Smooth muscle cell of the brain vasculature (primary cell): ENCODE results near the gene TCF4.

Experiments used
- DNase-seq: peaks from one replicate; pipeline ENCODE4 v3.0.0-alpha.2; 2012; ENCODE audit warnings: low read depth, low spot score

The TCF4 gene

DNA sequence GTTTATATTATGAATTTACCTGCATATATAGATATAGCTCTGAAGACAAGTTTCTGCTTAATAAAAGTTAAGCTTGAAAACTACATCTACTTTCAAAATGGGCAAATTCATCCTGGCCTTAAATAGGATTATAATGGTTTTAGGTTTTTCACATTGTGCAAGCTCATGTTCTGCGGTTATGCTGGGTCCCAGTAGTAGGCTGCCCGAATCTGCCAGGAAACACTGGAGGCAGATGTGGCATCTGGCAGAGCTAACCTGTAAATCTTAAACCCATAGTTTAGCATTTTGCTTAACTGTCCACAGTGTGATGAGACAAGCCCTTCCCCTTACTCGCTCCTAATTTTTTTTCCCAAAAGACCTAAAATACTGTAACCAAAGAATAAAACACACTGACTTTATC lies 234.2 kb downstream of the TCF4 start:
- DNase-seq, result no peak

DNA sequence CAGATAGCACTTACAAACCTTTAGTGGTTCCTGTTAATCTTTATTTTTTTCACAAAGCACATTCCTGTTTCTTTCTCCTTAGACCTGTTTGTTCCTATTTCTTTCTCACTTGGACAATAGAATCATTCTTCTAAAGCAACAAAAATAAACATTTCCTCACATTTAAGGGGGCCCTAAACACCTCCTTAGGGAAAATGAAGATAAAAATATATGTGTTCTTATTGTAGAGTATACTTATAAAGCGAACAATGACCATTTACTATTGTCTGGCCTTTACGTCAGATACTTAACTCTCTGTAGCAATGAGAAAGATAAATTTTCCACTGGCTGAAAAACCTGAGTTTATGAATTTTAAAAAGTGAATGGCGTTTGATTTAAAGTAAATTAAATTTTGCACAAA lies 234.6 kb downstream of the TCF4 start:
- no peak for DNase-seq

DNA sequence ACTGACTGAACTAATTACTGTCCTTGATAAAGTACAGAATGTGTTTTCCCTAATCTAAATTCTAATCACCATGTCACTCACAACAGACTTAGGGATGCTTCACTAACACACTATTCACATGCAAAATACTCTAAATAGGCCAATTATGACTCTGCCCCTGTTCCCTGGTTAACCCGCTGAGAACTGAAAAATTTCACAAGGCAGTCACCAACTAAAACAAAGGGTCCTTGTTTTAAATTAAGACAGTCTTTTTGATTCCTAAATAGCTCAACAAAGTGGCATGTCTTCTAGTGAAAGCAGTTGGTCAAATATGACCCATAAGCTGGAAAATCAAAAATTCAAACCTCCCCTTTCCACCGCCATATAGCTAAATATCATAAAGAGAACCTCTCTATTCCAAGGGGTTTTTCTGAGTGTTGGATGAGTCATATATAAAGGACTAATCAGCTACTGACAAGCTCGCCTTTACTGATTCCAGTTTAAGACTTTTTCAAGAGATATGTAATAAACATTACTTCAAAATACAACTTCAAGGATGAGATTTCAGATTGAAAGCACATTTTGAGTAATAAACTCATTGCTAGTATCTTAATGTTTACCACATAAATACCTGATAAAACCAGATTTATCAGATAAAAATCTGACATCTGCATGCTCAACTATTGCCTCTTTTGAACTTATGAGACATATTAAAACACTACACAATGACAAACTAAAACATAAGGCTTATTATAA lies 235.8 kb downstream of the TCF4 start:
- DNase-seq, result no peak

DNA sequence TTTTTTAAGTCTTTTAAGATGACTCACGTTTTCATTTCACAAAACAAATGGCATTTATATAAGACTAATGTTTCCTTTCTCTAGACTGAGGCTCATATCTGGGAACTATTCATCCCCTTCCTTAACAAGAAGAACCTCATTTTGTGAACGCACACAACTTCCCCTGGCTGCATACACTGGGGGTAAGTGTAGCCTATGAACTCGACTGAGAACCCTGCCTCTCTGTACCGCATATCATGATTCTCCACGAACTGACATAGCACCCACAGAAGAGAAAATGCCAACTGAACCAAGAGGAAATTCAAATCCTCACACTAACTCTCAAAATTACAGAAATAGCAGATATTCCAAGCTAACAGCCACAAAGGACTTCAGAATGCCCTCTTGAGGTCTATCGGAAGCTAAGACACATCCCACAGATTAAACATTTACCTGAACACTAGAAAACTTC lies 236.7 kb downstream of the TCF4 start:
- no peak for DNase-seq

DNA sequence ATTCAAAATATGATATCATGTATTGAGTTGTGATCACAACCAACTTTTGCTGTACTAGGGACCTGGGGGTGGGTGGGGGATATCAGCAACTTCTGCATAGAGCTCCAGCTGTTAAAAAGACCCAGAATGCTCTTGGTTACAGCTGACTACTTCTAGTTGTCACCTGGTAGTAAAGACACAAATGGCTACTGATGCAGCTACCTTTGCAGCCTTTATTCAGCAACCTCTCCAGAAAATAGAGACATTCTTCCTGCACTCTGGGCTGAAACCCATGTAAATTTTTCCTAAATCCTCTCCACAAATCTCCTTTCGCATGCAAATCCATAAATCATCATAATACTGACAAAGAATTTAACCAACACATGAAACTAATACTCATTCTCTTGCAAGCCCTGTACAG lies 238.3 kb downstream of the TCF4 start:
- DNase-seq, result no peak

DNA sequence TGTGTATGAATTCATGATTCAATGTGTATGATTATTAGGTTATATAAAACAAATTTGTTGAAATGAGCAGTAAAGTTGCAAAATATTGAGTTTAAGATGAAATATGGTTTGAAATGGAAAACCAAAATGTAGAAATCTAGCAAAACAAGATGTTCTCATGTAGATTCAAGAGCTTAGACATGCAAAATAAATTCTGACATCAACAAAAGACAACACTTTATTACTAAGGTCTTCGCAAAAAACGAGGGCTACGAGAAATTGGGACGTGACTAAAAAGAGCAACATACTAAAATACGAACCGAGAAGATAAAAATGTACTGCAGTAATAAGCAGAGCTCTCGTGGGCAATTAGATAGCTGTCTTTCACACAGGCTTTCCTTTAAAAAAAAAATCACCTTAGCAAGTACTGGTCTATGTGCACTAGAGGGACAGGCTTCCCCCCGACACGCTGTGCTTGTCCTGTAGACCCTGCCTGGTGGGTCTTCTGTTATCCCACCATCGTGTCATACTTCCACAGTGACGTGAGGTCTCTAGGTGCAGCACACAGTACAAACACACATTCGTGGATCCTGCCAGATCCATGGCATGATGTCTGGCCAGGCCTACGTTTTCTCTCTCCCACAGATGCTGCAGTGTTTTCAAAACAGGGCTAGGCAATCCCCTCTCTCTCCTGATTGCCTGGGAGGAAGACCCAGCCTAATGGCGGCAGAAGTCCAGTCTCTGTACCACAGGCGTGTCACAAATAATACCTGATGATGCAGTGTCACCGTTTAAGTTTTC lies 240.8 kb downstream of the TCF4 start:
- no peak for DNase-seq

DNA sequence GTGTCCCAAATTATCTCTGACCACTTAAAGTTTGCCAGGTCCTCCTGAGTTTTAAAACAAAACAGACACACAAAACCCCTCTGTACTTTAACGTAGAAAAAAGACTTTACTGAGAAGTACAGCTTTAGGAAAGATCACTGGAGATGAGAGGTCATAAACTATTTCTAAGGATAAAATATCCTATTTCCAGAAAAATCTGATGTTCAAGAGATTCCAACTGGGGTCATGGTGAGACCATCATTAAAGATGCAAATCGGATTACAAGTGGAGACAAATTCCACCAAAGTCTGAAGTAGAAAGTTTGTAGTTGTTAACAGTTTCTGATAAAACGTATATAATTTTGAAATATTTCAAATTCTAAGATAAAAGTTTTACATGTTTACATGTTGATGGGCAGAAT lies 241.6 kb downstream of the TCF4 start:
- no peak for DNase-seq

DNA sequence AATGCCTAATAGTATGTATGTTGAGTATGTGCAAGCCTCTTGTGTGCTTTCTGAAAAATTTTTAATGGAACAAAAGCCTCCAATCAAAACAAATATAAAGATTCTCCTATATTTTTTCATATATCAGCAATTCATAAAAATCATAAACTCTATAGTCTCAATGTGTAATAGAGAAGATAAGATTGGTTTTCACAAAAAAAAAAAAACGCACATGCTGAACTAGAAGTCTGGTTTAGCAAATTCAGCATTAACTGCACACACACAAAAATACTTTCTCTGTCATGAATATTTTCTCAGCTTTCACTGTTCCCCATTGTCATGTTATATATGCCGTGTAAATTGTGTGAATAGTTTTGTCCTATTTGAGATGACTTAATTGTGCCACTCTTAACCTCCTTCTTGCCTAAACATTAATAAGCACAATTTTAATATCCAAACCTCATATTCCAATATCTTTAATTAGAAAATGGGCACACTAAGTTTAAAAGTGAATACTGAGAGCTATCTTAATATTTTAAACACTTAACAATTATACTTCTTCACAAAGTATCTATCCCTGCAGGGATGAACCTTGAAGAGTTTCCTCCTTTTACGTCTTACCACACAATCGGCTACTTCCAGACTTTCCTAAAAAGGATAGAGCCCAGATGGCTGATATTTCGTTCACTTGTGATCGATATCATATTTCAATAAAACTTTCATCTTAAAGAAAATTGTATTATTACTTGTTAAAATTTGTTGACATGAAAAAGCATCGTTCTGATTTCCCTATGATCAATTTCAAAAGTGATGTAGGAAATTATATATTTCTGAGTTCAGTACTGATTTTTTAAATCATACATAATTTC lies 242.7 kb downstream of the TCF4 start:
- no peak for DNase-seq

DNA sequence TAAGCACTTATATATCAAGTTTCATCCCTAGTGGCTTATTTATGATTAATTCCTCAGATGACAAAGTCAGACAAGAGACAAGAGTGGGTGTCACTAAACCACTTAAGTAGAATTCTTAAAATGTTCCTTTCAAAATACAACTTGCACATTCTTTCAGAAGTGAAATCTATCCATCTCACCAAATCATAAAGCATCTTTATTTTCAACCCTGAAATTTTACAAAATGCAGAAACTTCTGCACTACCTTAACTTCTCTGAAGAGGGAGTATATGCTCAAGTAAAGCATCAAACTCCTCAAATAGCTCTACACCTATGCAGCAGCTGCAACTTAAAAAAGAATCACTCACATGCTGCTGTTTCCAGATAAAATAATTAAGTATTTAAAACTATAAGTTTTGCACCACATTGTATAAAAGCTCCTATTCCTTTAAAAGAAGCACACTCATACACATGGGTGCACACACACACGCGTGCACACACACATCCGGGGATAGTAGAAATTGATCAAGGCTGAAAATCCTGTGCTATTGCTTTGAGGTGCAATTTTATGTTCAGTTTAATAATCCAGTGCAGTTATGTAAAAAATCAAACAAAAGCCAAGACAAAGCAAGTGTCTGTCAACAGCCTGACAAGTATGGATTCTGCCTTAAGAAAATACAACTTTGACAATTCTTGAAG lies 244.5 kb downstream of the TCF4 start:
- DNase-seq, result no peak

DNA sequence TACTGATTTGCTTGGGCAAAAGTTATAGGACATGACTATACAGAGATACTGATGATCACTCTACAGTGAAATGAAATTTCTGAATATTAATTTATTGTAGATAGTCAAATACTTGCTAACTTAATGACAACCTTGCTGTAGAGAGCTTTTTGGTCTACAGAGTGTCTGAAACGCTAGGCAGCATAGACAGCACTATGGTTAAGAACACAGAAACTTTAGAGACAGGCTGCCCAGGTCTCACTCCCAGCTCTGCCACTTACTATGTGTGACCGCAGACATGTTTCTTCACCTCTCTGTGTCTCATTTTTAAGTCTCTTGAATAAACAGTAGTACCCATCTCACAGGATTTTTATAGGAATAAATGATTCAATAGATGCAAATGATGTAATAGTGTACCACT lies 247.0 kb downstream of the TCF4 start:
- no peak for DNase-seq

DNA sequence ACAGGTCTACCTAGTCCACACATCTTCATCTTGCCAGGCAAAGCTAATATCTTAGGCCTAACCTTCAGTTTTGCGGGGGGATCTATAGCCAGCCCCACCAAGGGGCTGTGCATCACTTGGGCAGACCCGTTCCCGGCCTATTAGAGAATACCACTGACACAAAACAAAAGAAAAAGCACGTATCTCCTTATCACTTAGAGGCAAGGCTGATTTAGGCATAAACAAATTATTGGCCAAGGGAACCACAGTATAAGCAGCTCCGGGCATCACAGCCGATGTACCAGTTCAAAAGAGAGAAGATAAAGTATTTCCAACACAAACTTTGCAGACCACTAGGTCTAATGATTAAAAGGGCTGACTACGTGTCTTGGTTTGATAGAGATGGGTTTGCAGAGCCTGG lies 248.0 kb downstream of the TCF4 start:
- DNase-seq, result no peak

DNA sequence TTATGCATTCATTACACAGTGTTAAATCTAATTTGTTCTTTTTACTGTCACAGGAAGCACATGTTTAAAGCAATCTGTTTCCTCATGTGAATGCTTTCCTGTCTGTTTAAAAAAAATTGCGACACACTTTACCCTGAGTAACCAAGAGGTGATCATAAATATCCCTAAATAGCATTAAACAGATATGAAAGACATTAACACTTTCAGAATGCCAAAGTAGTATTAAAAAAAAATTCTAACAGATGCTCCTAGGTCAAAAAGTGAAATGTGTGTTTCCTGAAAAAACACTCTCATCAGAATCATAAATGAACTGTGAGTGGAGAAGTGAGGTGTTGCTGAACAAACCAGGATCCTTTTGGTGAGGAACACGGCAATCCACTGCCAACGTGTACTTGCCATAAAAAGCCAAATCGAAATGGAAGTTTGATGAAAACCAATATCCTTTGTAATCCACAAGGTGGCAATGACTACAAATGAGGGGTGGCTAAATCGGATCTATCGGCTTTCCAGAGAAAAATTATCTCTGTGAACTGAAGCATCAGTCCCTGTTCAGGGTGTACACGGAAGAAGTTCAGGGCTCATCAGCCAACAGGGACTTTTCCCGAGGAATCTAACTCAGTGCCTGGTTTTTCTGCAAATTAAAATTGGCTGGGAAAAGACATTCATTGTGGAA lies 248.9 kb downstream of the TCF4 start:
- DNase-seq, result no peak

DNA sequence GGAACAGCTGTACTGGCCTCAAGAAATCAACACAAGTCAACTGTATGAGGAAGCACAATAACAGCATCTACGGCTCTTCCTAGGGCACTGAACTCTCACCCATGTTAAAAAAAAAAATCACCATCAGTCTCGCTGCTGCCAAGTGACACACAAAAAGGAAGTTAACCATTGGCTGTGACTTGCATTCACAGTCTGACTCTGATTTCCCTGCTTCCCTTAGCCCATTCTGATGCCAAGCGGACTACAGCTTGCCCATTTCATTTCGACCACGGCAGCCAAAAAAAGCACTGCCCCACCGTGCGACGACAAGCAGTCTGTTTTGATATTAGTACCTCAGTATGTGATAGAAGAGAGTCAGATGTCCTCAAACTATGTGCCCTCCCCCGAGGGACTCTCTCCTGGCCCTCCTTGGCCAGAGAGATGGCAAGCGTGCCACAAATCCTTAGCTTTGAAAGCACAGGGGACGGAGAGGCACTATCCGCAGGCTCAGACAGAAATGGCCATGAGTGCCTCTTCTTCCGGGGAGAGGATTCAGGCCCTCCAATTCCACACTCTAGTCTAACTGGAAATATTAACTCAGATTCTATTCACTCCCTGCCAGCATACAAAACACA lies 250.0 kb downstream of the TCF4 start:
- DNase-seq, result no peak

DNA sequence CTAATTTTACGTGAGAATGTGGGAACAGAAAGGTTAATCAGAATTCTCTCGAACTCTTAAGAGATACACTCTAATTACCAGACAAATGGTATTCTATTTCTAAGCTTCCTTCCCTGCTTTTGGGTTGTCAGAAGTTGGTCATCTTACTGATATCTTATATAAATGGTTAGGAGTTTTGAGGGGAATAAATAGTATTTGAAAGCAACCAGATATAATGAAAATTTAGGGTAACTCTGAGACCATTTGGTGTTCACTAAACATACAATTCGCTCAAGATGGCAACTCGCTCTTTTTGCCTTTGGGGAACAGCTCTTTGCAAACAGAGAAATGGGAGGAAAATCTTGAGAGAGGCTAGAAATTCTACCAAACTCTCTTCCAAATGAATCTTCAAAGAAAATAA lies 250.9 kb downstream of the TCF4 start:
- no peak for DNase-seq

DNA sequence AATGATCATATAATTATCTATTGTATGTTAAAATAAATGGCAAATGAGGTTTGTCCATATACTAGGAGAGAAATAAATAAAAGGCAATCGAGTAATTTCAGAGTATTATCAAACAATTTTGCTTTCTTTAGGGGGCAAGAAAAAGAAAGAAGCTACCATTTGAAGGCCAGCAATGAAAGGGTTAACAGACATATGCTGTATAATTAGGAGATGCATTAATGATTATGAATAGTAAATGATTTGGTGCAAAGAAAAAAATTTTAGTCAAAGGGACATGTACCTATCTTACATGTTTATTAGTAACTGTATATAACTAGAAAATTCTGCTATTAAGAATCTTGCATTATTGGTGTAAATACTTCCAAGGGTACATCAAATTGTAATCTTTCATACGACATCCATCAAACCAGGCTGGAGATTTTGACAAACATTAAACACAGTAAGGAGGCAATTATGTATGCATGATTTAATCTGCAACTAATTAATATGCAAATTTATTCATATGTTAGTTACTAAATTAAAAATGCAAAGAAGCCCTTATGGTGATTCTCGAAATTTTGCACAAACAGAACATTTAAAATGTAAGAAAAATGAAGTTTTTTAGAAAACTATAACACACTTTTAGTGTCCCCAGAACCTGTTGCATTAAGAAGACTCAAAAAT lies 251.4 kb downstream of the TCF4 start:
- no peak for DNase-seq

DNA sequence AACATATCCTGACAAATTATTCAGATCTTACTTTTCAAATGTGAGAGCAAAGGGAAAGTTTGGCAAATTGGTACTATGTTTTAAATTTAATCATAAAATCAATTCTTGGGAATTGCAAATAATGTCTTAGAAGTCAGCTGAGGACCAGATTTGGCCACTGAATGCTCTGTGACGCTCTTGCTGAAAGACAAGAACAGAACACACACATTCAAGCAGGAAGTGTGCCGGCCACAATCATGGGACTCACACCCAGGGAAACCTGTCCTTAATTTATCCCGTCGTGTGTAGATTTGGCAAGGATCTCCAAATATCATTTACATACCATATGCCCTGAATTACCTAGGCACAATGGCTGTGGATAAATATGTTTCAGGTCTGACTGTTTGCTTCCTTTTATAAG lies 253.1 kb downstream of the TCF4 start:
- DNase-seq, result no peak

DNA sequence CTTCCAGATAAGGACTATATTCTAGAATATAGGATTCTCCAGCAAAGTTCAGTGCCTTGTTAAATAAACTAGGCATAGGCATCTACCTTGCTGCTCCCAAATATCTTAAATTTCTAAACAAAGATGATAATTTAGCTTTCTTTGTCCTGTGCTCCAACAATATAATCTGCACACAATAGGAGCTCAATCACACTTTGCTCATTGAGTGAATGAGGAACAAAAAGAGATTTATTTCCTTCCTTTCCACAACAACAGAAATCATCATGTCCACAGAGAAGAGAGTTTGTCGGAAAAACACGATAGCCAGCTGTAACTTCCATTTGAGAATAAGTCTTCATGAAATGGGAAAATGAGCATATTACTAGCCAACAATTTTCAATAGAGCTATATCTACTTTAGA lies 256.7 kb downstream of the TCF4 start:
- DNase-seq, result no peak

DNA sequence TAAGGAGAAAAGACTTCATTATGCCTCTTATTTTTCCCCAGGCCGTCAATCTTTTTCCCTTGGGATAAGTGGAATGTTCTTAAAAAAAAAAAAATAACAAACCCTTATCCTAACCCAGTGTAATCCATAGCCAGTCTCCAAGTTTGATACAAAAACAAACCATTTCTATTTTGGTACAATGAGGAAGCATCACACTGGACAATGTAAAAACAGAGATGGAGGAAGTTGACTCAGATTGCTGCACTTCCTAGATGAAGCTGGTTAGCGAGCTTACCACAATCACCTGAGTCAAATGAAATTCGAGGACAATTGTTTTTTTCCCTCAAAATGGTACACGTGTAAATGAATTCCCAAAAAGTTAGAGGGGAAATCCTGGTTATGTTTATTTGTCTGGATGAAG lies 259.7 kb downstream of the TCF4 start:
- DNase-seq, result no peak

DNA sequence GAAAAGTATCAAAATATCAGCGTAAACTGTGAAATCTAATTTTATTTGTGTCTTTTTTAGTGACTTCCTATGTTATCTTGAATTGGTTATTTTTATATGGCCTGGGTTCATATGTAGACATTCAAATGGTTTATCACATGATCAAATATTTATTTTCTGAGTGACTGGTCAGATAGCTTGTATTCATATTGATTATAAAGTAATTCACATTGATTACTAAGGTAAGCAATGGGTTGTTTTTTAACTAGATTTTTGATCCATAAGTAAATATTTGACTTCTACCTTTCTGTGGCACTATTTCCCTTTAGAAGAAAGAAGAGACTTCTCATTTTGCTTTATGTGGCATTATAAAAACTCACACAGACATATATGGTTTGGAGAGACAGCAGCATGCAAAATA lies 260.5 kb downstream of the TCF4 start:
- no peak for DNase-seq

DNA sequence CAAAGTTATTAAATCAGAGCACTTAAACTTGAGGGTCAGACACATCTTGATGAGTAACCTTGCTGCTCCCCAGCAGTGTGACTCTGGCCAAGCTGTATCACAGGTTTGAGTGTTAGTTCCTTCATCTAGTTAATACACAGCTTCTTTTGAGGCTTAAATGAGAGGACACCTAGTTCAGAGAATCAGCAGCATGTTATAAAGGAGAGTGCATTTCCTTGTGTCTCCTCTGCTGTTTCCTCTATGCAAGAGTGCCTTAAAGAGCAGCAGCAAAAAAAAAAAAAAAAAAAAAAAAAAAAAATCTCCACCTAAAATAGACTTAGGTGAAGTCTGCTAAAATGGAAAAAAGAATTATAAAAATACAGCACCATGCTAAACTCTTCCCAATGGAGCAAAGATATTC lies 261.9 kb downstream of the TCF4 start:
- DNase-seq, result no peak
